NCI-H526 (cell line): ENCODE data around the gene RBM19.
"Not testable (repeated sequence)": the region's sequence is repeated elsewhere in the genome, so short reads cannot be mapped to it uniquely, and the experiment has no call there.

Source experiments
- DNase-seq, 2 experiments: peaks; one replicate each; lab custom pipeline; 2025; lab: John Stamatoyannopoulos, UW

RBM19 gene, protein sequence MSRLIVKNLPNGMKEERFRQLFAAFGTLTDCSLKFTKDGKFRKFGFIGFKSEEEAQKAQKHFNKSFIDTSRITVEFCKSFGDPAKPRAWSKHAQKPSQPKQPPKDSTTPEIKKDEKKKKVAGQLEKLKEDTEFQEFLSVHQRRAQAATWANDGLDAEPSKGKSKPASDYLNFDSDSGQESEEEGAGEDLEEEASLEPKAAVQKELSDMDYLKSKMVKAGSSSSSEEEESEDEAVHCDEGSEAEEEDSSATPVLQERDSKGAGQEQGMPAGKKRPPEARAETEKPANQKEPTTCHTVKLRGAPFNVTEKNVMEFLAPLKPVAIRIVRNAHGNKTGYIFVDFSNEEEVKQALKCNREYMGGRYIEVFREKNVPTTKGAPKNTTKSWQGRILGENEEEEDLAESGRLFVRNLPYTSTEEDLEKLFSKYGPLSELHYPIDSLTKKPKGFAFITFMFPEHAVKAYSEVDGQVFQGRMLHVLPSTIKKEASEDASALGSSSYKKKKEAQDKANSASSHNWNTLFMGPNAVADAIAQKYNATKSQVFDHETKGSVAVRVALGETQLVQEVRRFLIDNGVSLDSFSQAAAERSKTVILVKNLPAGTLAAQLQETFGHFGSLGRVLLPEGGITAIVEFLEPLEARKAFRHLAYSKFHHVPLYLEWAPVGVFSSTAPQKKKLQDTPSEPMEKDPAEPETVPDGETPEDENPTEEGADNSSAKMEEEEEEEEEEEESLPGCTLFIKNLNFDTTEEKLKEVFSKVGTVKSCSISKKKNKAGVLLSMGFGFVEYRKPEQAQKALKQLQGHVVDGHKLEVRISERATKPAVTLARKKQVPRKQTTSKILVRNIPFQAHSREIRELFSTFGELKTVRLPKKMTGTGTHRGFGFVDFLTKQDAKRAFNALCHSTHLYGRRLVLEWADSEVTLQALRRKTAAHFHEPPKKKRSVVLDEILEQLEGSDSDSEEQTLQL

DNA sequence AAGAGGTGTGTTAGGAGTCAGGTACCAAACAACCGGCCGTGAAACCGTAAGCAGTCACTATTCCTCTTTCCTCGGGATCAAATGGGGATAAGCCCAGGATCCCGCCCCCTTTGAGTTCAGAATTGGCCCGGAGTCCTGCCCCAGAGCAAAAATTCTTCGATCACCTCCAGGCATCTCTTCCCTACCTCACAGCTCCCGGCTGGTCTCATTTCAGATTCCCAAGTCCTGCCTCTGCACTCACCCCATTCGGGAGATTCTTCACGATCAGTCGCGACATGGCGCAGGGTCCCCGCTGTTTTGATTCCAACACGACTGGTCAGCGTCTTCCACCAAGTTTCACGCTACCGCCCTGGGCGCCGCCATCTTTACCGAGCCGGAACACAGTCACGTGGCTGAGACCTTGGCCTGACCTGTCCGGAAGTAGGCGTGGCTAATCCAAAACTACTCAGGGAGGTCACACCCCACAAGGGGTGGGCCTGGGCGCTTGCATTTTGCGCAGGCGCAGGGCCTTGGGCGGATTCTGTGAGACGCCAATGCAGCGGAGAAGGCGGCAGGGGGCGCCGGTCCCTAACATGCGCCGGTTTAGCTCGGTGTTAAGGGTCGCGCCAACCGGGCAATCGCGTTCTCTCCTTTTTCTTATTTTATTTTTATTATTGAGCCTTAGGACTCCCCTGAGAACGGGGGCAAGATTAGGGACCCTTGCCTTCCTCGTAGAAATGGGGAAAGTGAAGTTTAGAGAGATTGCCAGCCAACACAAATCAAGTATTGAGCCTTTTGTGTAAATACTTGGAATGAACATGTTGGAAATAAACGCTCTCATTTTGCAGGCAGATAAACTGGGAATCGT lies at the start of gene RBM19:
RBM19 (minus strand) TSS at position 375 of the 847 bp plus-strand sequence; CDS start at position 277, 98 bp downstream.
- peak; percentile 94 to 99 for DNase-seq

DNA sequence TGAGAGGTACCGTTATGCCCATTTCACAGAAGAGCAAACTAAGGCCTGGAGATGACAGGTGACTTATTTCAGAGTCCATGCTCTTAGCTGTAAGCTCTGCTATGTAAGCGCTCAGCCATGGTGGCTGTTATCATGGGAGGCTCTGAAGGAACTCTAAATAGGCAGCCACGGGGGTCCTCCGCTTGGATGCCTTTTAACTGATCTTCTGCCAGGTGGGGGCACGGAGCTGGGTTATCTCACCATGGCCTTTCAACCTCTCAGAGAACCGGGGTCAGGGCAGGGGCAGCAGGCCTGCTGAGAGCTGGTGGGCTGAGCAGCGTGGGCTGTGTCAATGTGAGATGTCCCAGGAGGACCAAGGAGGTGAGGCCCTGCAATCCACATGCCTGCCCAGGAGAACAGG lies 49.7 kb upstream of the RBM19 start:
- no peak for DNase-seq

DNA sequence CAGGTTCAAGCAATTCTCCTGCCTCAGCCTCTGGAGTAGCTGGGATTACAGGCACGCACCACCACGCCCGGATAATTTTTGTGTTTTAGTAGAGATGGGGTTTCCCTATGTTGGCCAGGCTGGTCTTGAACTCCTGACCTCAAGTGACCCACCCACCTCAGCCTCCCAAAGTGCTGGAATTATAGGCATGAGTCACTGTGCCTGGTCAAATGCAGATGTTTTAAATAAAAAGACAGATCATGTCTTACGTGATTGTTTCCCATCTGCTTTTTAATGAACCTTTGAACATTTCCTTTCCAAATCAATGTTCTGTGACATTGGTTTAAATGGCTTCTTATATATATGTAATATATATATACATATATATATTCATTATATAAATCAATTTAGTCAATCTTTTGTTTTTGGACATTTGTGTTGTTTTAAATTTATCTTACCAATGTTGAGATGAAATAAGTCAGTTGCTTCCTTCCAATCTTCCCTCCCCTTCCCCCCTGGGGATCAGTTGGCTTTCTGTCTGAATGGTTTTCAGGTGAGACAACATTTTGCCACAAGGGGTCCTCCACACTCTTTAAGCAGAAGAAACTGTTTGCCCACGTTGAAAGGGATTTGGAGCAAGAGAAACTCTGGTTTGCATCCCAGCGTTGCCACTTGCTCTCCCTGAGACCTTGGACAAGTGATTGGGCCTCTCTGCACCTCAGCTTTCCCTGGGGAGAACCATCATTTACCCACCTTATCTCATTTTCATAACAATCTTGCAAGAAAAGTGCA lies 47.6 kb upstream of the RBM19 start:
- peak; percentile 12 to 73 for DNase-seq

DNA sequence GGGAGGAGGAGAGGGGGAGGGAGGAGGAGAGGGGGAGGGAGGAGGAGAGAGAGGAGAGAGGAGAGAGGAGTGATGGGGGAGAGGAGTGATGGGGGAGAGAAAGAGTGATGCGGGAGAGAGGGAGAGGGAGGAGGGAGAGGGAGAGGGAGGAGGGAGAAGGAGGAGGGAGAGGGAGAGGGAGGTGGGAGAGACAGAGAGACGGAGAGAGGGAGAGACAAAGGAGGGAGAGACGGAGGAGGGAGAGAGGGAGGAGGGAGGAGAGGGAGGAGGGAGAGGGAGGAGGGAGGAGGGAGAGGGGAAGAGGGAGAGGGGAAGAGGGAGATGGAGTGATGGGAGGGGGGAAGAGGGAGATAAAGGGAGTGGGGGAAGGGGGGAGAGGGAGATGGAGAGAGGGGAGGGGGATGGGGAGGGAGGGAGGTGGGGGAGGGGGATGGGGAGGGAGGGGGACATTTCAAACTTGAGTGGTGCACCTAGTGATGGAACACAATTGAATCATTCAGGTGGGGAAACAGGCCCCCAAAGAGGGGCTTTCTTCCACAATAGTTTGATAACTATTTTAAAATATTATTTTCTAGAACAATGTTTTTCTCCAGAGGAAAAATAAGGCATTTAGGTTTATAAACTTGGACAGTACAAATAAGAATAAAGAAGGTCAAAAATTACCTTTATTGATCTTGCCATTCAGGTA lies 46.8 kb upstream of the RBM19 start:
- no peak for DNase-seq

DNA sequence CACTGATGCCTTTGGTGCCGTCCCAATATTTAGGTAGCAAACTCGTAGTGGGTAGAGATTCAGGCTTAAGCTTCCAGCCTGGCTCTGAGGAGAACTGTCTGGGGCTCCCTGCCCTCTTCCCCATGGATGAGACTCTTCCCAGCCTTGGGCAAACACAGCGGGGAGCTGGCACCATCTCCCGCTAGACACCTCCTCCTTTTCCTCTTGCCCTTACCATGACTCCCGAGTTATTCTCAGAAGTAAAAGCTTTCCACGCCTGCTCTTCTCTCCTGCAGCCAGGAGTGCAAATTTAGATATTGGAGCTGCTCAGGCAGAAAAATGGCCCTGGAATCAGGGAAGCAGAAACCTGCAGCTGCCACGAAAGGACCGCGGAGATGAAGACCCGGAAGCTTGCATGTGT lies 45.6 kb upstream of the RBM19 start:
- peak in 1 of 2 experiments; percentile 13 for DNase-seq

DNA sequence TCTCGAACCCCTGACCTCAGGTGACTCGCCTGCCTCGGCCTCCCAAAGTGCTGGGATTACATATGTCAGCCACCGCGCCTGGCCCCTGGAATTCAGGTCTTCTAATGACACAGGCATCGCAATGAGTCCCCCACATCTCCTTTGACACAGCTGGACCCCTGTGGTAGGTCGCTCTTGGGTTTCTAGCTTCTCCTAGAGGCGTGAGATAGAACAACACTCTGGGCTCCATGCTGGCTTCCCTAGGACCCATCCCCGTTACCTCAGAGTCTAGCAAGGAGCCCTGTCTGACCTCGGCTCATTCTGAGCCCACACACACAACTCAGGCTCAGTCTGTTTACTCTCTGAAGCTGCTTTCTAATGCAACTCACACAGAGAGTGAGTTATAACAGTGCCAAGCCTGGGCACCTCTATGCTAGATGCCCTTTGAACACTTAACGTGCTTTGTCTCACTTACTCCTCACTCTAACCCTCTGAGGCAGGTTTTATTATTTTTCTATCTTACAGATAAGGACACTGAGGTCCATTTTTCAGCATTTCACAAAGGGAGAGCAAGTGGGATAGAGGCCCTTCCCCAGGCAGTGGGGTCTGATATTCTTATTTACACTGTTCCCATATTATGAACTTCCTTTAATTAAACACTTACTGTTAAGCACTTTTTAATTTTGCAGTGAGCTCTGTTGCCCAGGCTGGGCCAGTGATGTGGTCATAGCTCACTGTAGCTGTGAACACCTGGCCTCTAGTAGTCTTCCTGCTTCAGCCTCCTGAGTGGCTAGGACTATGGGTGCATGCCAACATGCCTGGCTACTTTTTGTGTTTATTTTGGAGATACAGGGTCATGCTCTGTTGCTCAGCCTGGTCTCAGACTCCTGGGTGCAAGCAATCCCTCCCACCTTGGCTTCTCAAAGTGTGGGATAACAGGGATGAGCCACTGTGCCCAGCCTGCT lies 40.6 kb upstream of the RBM19 start:
- no peak for DNase-seq

DNA sequence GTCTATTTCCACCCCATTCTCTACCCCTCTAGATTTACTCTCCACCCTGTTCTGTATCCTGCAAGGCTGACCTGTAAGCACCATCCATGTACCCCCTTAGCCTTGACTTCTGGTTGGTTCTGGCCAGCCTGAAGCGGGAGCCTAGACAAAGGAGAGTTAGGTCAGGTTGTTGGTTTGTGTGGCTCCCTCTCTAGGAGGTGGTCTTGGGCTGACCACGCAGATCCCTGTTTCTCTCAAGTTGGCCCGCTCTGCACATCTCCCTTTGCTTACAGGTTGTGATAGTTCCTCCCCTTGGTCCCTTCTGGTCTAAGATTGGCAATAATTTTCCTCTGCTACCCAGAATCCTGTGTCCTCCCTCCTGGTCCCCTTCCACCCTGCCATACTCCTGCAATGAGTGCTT lies 38.3 kb upstream of the RBM19 start:
- DNase-seq, result no peak

DNA sequence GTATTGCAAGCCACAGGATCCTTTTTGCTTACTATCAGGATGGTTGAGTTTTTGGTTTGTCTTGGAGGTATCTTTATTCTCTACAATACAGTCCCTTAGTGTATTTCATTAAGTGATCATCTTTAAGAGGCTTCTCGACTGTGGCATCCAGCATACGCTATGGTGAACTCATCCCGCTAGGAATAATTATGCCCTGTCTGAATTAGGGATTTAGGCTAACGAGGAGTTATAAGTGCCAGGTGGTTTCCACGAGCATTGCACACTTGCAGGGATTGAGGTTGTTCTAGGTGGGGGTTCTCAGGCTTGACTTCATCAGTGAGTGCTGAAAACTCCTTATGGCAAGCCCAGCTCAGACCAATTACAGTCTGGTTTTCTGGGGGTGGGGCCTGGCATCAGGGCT lies 37.2 kb upstream of the RBM19 start:
- no peak for DNase-seq

DNA sequence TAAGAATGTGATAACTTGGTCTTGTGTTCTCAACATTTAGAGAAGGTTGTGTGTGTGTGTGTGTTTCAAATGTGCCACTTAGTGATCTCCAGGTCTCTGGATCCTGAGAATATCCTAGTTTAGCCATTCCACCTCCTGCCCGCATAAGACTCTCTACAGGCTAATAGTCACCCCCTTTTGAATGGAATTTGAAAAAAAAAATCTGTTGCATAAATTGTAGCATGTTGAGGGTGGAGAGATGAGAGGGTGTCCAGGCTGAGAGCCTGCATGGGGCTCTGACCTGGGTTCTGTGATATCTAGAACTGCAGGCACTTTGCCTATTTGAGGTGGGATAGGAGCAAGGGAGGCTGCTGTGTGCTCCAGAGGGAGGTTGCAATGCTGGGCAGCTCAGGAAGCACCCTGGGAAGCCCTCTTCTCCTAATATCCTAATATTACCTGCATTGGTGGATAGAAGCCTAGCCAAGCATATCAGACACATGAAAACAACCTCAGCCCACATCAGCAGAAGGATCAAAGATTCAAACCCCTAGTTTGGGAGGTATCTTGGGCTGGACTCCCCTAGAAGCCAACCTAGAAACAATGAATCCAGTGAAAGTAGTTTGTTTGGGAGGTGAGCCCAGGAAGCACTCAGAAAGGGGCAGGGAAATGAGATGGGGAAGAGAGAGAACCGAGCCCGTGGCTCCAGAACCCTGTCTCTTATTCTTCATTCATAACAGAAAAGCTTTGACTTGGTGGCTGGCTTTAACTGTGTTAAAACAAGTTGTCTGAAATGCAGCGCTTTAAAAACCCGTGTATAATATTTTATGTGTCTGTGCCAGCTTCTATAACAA lies 35.6 kb upstream of the RBM19 start:
- DNase-seq, result no peak

DNA sequence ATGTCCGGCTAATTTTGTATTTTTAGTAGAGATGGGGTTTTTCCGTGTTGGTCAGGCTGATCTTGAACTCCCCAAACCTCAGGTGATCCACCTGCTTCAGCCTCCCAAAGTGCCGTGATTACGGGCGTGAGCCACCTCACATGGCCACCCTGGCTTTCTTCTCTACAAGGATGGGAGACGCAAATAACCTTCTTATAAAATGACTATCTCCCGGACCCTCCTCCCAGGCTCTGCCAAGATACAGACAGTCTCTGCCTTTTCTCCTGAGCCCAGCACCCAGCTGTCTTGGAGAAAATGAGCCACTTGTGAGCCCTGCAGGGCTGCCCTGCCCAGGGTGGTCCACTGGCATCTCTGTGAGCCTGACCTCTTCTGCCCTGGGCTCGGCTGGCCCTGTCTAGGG lies 34.7 kb upstream of the RBM19 start:
- DNase-seq, result no peak

DNA sequence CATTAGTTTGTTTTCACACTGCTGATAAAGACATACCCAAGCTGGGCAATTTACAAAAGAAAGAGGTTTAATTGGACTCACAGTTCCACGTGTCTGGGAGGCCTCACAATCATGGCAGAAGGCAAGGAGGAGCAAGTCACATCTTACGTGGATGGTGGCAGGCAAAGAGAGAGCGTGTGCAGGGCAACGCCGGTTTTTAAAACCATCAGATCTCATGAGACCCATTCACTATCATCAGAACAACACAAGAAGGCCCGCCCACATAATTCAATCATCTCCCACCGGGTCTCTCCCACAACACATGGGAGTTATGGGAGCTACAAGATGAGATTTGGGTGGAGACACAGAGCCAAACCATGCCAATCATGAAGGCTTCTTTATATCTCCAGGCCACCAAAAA lies 34.1 kb upstream of the RBM19 start:
- DNase-seq, result not testable (repeated sequence)

DNA sequence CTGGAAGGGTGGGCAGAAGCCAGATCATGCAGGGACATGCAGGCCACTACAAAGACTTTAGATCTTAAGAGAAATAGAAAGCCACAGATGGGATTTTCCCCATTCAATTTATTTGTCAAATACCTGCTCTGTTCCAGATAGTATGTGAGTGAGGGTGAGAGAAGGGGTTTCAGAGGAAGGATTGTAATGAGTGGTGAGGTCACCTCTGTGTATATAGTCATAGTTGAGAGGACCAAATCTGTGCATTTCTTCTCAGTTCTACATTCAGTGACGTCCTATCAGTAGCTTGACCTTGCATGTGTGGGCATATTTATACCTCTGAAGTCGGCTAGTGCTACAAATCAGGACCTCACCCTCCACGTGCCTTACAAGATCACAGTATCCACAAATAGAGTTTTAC lies 31.2 kb upstream of the RBM19 start:
- no peak for DNase-seq

DNA sequence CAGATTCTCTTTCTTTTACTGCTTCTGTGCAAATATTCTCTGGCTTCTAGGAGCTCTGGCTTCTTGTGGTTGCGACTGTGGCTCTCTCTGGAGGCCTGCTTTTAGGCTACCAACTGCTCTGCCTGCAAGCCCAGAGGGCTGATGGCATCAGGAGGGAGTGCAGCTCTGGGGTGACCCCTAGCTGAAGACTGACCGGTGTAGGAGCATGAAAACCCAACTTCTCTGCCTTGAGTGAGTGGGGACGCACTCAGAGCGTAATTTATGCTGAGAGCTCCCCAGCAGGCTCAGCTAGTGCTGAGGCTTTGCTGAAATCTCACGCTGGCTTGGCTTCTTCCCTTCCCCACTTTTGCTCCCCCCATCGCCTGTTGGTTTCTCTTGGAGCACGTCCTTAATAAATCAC lies 29.9 kb upstream of the RBM19 start:
- DNase-seq, result peak in 1 of 2 experiments; percentile 55

DNA sequence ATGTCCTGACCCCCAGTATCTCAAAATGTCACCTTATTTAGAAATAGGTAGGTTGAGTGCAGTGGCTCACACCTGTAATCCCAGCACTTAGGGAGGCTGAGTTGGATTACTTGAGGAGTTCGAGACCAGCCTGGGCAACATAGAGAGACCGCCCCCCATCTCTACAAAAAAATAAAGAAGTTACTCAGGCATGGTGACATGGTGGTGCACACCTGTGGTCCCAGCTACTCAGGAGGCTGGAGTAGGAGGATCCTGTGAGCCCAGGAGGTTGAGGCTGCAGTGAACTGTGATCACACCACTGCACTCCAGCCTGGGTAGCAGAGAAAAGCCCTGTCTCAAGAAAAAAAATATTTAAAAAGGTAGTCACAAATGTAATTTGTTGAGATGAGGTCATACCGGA lies 27.9 kb upstream of the RBM19 start:
- DNase-seq, result no peak

DNA sequence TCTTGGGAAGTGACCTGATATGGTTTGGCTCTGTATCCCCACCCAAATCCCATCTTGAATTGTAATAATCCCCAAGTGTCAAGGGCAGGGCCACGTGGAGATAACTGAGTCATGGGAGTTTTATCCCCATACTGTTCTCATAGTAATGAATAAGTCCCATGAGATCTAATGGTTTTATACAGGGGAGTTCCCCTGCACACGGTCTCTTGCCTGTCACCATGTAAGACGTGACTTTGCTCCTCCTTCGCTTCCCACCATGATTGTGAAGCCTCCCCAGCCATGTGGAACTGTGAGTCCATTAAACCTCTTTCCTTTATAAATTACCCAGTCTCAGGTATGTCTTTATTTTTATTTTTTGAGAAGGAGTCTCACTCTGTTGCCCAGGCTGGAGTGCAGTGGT lies 26.6 kb upstream of the RBM19 start:
- not testable (repeated sequence) for DNase-seq

DNA sequence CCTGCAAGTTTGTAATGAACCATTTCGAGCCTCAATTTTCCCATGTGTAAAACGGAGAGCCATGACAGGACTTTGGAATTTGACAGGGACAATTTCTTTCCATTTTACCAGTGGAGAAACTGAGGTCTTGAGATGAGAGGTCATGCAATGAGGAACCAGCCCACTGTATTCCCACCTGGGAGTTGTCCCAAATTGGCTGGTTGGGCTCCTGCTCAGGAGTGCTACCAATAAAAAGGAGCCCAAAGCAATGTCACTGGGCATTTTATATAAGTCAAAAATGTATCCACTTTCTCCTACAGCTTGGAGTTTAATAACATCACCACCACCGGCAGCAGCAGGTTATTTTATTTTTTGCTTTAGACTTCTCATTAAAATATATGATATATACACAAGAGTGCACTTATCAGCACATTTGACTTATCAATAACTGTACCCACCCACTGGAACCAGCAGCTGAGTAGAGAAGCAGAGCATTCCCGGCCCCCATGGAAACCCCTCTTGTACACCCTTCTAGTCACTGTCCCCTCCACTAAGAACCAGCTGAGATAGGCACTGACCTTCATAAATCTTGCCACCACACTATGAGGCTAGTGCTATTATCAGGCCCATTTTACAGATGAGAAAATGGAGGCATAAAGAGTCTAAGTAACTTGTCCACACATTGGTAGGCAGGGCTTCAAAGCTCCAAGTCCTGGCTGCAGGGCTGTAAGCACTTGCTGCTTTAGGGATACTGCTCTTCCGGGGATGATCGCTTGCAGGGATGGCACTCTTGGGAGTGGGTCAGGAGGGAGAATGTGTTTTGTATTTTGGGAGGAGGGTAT lies 25.3 kb upstream of the RBM19 start:
- peak in 1 of 2 experiments; percentile 38 for DNase-seq
